ENCODE results near the gene DSCAM. TPM values are rescaled to one million over a fixed set of nuclear protein-coding genes. Genes with fewer than 3 reads are reported as not detected.
"Not testable (repeated sequence)": the region's sequence is repeated elsewhere in the genome, so short reads cannot be mapped to it uniquely, and the experiment has no call there.

The DSCAM gene
- total and polyA plus RNA-seq, 4 experiments from 2014 or later, result not detected

DNA sequence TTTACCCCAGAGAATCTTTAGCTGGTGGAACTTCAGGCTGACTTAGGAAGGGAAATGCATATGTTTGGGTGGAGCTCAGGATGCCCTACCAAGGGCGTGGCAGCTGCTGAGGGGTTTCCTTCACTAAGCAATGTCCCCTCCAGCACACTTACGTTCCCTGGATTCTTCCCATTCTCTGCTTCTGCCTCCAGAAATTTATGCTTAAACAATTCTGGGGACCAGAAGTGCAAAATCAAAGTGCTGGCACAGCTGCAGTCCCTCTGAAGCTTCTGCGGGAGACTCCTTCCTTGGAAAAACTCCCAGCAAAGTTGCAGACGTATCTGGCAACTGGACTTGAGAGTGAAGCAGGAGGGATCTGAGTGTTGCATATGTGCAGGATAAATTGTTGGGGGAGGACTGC, 576.9 kb downstream of the DSCAM start:
- no peak overlapping the region for H3K27ac Mint-ChIP-seq
- no peaks in the 10 kb centered on the region for H3K27me3 Mint-ChIP-seq
- no peak overlapping the region for H3K4me3 ChIP-seq (ENCODE audit: low read length in 2 of 2)
- no peaks in the 10 kb centered on the region for H3K36me3 ChIP-seq (ENCODE audit: insufficient read depth, low read length)
- H3K4me1 ChIP-seq (ENCODE audit: insufficient read depth, low read length), result no peaks in the 10 kb centered on the region
- no peaks in the 10 kb centered on the region for H3K36me3 Mint-ChIP-seq
- no peaks in the 10 kb centered on the region for H3K9me3 ChIP-seq (ENCODE audit: control insufficient read depth in 1 of 2, low read length in 2 of 2)
- H3K27me3 ChIP-seq (ENCODE audit: insufficient read depth, low read length), result no peaks in the 10 kb centered on the region
- H3K27ac ChIP-seq (ENCODE audit: low read depth, low read length), result no peak overlapping the region
- DNase-seq, result no peak
- no peak overlapping the region for H3K4me3 Mint-ChIP-seq
- ChIA-PET CTCF (ENCODE audit: partially characterized antibody) (no interaction called here), POLR2A (ENCODE audit: partially characterized antibody) (no interaction called here)
- peaks cover 0 to 4% (median 0%) of the 10 kb centered on the region in 8 donors for H3K9me3 Mint-ChIP-seq
- no peaks in the 10 kb centered on the region for H3K4me1 Mint-ChIP-seq
- intact Hi-C loops (cut with micrococcal nuclease), result no loop called here

DNA sequence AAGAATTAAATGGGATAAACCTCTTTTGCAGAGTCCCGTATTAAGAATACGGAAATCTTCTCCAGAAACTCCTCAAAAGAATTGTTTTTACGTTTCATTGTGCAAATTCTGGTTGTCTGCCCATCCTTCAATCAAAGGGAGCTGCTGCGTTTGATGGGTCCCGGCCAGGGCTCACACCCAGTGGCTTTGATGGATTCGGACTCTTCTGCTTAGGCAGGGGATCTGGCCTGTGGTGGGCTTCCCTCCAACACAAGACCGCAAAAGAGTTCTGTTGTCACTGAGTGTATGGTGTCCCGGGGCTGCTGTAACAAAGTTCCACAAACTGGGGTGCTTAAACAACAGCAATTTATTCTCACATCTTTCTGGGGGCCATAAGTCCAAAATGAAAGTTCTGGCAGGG, 577.7 kb downstream of the DSCAM start:
- DNase-seq, result no peak
- Mint-ChIP-seq H3K36me3 (no peaks in the 10 kb centered on the region), H3K27me3 (no peaks in the 10 kb centered on the region), H3K4me1 (no peaks in the 10 kb centered on the region), H3K4me3 (no peak overlapping the region), H3K27ac (no peak overlapping the region), H3K9me3 (peaks cover 0 to 5% (median under 1%) of the 10 kb centered on the region in 8 donors)
- Histone ChIP-seq H3K9me3 (ENCODE audit: control insufficient read depth in 1 of 2, low read length in 2 of 2) (no peaks in the 10 kb centered on the region), H3K36me3 (ENCODE audit: insufficient read depth, low read length) (no peaks in the 10 kb centered on the region), H3K4me3 (ENCODE audit: low read length in 2 of 2) (no peak overlapping the region), H3K4me1 (ENCODE audit: insufficient read depth, low read length) (no peaks in the 10 kb centered on the region), H3K27me3 (ENCODE audit: insufficient read depth, low read length) (no peaks in the 10 kb centered on the region), H3K27ac (ENCODE audit: low read depth, low read length) (no peak overlapping the region)
- ChIA-PET CTCF (ENCODE audit: partially characterized antibody) (no interaction called here), POLR2A (ENCODE audit: partially characterized antibody) (no interaction called here)
- intact Hi-C loops (cut with micrococcal nuclease), result no loop called here

- POLR2A ChIA-PET (ENCODE audit: partially characterized antibody); H3K9me3 Mint-ChIP-seq; H3K4me1 Mint-ChIP-seq; H3K36me3 Mint-ChIP-seq; H3K9me3 ChIP-seq (ENCODE audit: control insufficient read depth in 1 of 2, low read length in 2 of 2); CTCF ChIA-PET (ENCODE audit: partially characterized antibody); H3K27ac Mint-ChIP-seq; H3K4me1 ChIP-seq (ENCODE audit: insufficient read depth, low read length); H3K27me3 ChIP-seq (ENCODE audit: insufficient read depth, low read length); DNase-seq; H3K27ac ChIP-seq (ENCODE audit: low read depth, low read length); intact Hi-C loops (cut with micrococcal nuclease); H3K36me3 ChIP-seq (ENCODE audit: insufficient read depth, low read length); H3K4me3 Mint-ChIP-seq; H3K27me3 Mint-ChIP-seq; H3K4me3 ChIP-seq (ENCODE audit: low read length in 2 of 2): not testable (repeated sequence)
These were observed 588.5 kb downstream of the DSCAM start for GRCh38 chr21:40258456-40258855.

- no peak overlapping the region for H3K27ac Mint-ChIP-seq
- Histone ChIP-seq H3K9me3 (ENCODE audit: control insufficient read depth in 1 of 2, low read length in 2 of 2) (no peaks in the 10 kb centered on the region), H3K36me3 (ENCODE audit: insufficient read depth, low read length) (no peaks in the 10 kb centered on the region), H3K27ac (ENCODE audit: low read depth, low read length) (no peak overlapping the region), H3K4me1 (ENCODE audit: insufficient read depth, low read length) (no peaks in the 10 kb centered on the region), H3K4me3 (ENCODE audit: low read length in 2 of 2) (no peak overlapping the region), H3K27me3 (ENCODE audit: insufficient read depth, low read length) (no peaks in the 10 kb centered on the region)
- H3K9me3 Mint-ChIP-seq, result peaks cover 0 to 7% (median 1%) of the 10 kb centered on the region in 8 donors
- ChIA-PET POLR2A (ENCODE audit: partially characterized antibody) (no interaction called here), CTCF (ENCODE audit: partially characterized antibody) (no interaction called here)
- intact Hi-C loops (cut with micrococcal nuclease), result no loop called here
- no peaks in the 10 kb centered on the region for H3K27me3 Mint-ChIP-seq
- H3K4me1 Mint-ChIP-seq, result no peaks in the 10 kb centered on the region
- DNase-seq, result no peak
- H3K4me3 Mint-ChIP-seq, result no peak overlapping the region
- H3K36me3 Mint-ChIP-seq, result no peaks in the 10 kb centered on the region
These were observed 589.6 kb downstream of the DSCAM start for GRCh38 chr21:40257342-40257741.

DNA sequence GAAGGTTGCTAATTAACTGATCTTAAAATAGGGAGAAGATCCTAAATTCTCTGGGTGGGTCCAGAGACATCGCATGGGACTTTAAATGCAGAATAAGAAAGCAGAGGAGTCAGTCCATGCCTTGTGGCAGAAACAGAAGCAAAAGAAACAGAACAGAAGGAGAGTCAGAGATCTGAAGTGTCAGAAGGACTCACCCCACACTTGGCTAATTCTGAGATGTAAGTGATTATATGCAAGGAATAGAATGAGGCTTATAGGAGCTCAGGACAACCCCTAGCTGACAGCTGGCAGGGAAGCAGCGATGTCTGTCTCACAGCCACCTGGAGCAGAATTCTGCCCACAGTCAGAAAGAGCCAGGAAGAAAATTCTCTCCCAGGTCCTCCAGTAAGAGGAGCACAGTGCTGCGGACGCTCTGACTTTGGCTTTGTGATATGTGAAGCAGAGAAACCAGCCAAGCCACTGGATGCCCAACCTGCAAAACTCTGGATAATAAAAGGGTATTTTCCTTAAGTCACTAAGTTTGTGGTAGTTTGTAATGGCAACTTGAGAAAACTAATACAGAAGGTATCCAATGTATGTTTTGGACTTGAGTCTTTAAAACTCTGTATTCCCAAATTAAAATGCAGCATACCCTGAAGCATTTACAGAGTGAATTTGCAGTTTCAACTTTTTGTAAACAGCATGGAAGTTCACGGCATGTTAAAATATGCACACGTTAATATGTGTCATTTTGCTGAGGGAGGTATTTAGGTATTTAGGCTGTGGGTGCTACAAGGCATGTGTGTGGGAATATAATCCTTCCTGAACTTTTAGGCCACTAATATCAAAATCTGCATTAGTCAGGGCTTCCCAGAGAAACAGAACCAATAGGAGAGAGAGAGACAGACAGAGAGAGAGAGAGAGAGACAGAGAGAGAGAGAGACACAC, 591.2 kb downstream of the DSCAM start:
- DNase-seq, result no peak
- POLR2A ChIA-PET (ENCODE audit: partially characterized antibody), result no interaction called here
- no peaks in the 10 kb centered on the region for H3K9me3 ChIP-seq (ENCODE audit: control insufficient read depth in 1 of 2, low read length in 2 of 2)
- H3K4me1 Mint-ChIP-seq, result no peaks in the 10 kb centered on the region
- H3K4me3 ChIP-seq (ENCODE audit: low read length in 2 of 2), result no peak overlapping the region
- no peaks in the 10 kb centered on the region for H3K27me3 Mint-ChIP-seq
- intact Hi-C loops (cut with micrococcal nuclease), result no loop called here
- no peak overlapping the region for H3K4me3 Mint-ChIP-seq
- H3K36me3 Mint-ChIP-seq, result no peaks in the 10 kb centered on the region
- CTCF ChIA-PET (ENCODE audit: partially characterized antibody), result no interaction called here
- H3K36me3 ChIP-seq (ENCODE audit: insufficient read depth, low read length), result no peaks in the 10 kb centered on the region
- no peaks in the 10 kb centered on the region for H3K27me3 ChIP-seq (ENCODE audit: insufficient read depth, low read length)
- peaks cover 0 to 16% (median 9%) of the 10 kb centered on the region in 8 donors for H3K9me3 Mint-ChIP-seq
- no peak overlapping the region for H3K27ac Mint-ChIP-seq
- H3K4me1 ChIP-seq (ENCODE audit: insufficient read depth, low read length), result no peaks in the 10 kb centered on the region
- no peak overlapping the region for H3K27ac ChIP-seq (ENCODE audit: low read depth, low read length)

- Mint-ChIP-seq H3K4me3 (no peak overlapping the region), H3K27ac (no peak overlapping the region), H3K36me3 (no peaks in the 10 kb centered on the region), H3K27me3 (no peaks in the 10 kb centered on the region), H3K4me1 (no peaks in the 10 kb centered on the region), H3K9me3 (peaks cover 0 to 18% (median 11%) of the 10 kb centered on the region in 8 donors)
- ChIA-PET POLR2A (ENCODE audit: partially characterized antibody) (no interaction called here), CTCF (ENCODE audit: partially characterized antibody) (no interaction called here)
- Histone ChIP-seq H3K9me3 (ENCODE audit: control insufficient read depth in 1 of 2, low read length in 2 of 2) (no peaks in the 10 kb centered on the region), H3K27me3 (ENCODE audit: insufficient read depth, low read length) (no peaks in the 10 kb centered on the region), H3K4me1 (ENCODE audit: insufficient read depth, low read length) (no peaks in the 10 kb centered on the region), H3K4me3 (ENCODE audit: low read length in 2 of 2) (no peak overlapping the region), H3K27ac (ENCODE audit: low read depth, low read length) (no peak overlapping the region), H3K36me3 (ENCODE audit: insufficient read depth, low read length) (no peaks in the 10 kb centered on the region)
- DNase-seq, result no peak
- intact Hi-C loops (cut with micrococcal nuclease), result no loop called here
These were observed 592.2 kb downstream of the DSCAM start for GRCh38 chr21:40254540-40255465.

DNA sequence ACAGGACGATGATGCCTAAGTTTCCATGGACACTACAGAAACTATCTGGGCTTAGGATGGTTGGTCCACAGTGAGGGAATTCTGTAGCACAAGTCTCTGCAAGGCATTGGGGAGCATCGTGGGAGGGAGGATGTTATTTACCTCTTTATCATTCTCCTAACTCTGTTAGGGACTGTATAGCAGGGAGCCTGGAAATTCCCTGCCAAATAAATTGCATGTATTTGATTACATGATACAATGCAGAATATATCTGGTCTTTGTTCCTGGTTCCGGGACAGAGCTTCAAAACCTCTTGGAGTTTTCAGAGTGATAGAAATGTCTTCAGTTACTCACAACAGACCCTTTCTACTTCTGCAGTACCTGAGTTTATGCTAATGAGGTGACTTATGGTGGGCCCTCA, 593.8 kb downstream of the DSCAM start:
- Histone ChIP-seq H3K4me1 (ENCODE audit: insufficient read depth, low read length) (no peaks in the 10 kb centered on the region), H3K9me3 (ENCODE audit: control insufficient read depth in 1 of 2, low read length in 2 of 2) (no peaks in the 10 kb centered on the region), H3K4me3 (ENCODE audit: low read length in 2 of 2) (no peak overlapping the region), H3K27ac (ENCODE audit: low read depth, low read length) (no peak overlapping the region), H3K27me3 (ENCODE audit: insufficient read depth, low read length) (no peaks in the 10 kb centered on the region), H3K36me3 (ENCODE audit: insufficient read depth, low read length) (no peaks in the 10 kb centered on the region)
- Mint-ChIP-seq H3K4me1 (no peaks in the 10 kb centered on the region), H3K27ac (no peak overlapping the region), H3K4me3 (no peak overlapping the region), H3K27me3 (no peaks in the 10 kb centered on the region), H3K9me3 (peaks cover 0 to 27% (median 18%) of the 10 kb centered on the region in 8 donors), H3K36me3 (no peaks in the 10 kb centered on the region)
- intact Hi-C loops (cut with micrococcal nuclease), result no loop called here
- DNase-seq, result no peak
- ChIA-PET POLR2A (ENCODE audit: partially characterized antibody) (no interaction called here), CTCF (ENCODE audit: partially characterized antibody) (no interaction called here)
